Fibroblast of skin of left quadriceps (primary cell): ENCODE results near the gene ASTN2.

Source experiments
- DNase-seq, 2 experiments: peaks; one replicate each; pipeline ENCODE4 v3.0.0-alpha.2; 2013; ENCODE audit warnings: low read depth in 2 of 2

ASTN2 gene

GRCh38 chr9:117359910-117360309 is 54.9 kb downstream of the ASTN2 start:
- DNase-seq: no peak

- DNase-seq: no peak
These were observed 59.3 kb downstream of the ASTN2 start for GRCh38 chr9:117355542-117355941.

GRCh38 chr9:117354997-117355396 is 59.9 kb downstream of the ASTN2 start:
- DNase-seq: no peak

- DNase-seq: no peak
These were observed 60.5 kb downstream of the ASTN2 start for GRCh38 chr9:117354244-117354847.

- no peak for DNase-seq
These were observed 69.8 kb downstream of the ASTN2 start for GRCh38 chr9:117344892-117345660.

- no peak for DNase-seq
These were observed 71.4 kb downstream of the ASTN2 start for GRCh38 chr9:117343427-117343826.

GRCh38 chr9:117341151-117341550 is 73.7 kb downstream of the ASTN2 start:
- DNase-seq: no peak

GRCh38 chr9:117340422-117340821 is 74.4 kb downstream of the ASTN2 start:
- no peak for DNase-seq

- DNase-seq: no peak
These were observed 78.9 kb downstream of the ASTN2 start for GRCh38 chr9:117335837-117336433.

GRCh38 chr9:117334101-117334500 is 80.8 kb downstream of the ASTN2 start:
- no peak for DNase-seq

- no peak for DNase-seq
These were observed 89.0 kb downstream of the ASTN2 start for GRCh38 chr9:117325831-117326230.

GRCh38 chr9:117325110-117325731 is 89.6 kb downstream of the ASTN2 start:
- DNase-seq: no peak

GRCh38 chr9:117323390-117323789 is 91.5 kb downstream of the ASTN2 start:
- DNase-seq: no peak

- no peak for DNase-seq
These were observed 97.7 kb downstream of the ASTN2 start for GRCh38 chr9:117317192-117317591.

GRCh38 chr9:117315236-117315635 is 99.6 kb downstream of the ASTN2 start:
- DNase-seq: no peak

GRCh38 chr9:117313989-117314388 is 100.9 kb downstream of the ASTN2 start:
- DNase-seq: no peak

- DNase-seq: no peak
These were observed 107.2 kb downstream of the ASTN2 start for GRCh38 chr9:117307701-117308100.

- no peak for DNase-seq
These were observed 108.8 kb downstream of the ASTN2 start for GRCh38 chr9:117306032-117306431.

GRCh38 chr9:117305454-117305853 is 109.4 kb downstream of the ASTN2 start:
- DNase-seq: no peak

- DNase-seq: no peak
These were observed 110.3 kb downstream of the ASTN2 start for GRCh38 chr9:117304549-117304948.

- no peak for DNase-seq
These were observed 111.1 kb downstream of the ASTN2 start for GRCh38 chr9:117303643-117304230.

GRCh38 chr9:117302487-117302886 is 112.4 kb downstream of the ASTN2 start:
- no peak for DNase-seq
